ENCODE measurements around the gene OR6C3.
"Not testable (repeated sequence)": the region's sequence is repeated elsewhere in the genome, so short reads cannot be mapped to it uniquely, and the experiment has no call there.

GRCh38 chr12:55355338-55355737 is 24.8 kb downstream of the OR6C3 start:
- not testable (repeated sequence) for TF ChIP-seq SUZ12 (IDR thresholded peaks at IDR 0.05); SP1 (IDR thresholded peaks at IDR 0.05); BHLHE40 (IDR thresholded peaks at IDR 0.05; ENCODE audit: borderline replicate concordance)
- TF ChIP-seq, protein P1, sequence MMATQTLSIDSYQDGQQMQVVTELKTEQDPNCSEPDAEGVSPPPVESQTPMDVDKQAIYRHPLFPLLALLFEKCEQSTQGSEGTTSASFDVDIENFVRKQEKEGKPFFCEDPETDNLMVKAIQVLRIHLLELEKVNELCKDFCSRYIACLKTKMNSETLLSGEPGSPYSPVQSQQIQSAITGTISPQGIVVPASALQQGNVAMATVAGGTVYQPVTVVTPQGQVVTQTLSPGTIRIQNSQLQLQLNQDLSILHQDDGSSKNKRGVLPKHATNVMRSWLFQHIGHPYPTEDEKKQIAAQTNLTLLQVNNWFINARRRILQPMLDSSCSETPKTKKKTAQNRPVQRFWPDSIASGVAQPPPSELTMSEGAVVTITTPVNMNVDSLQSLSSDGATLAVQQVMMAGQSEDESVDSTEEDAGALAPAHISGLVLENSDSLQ (IDR thresholded peaks at IDR 0.05): not testable (repeated sequence)
